ENCODE results near the gene CDON. TPM values are rescaled to one million over a fixed set of nuclear protein-coding genes. Genes with fewer than 3 reads are reported as not detected.
"Not testable (repeated sequence)": the region's sequence is repeated elsewhere in the genome, so short reads cannot be mapped to it uniquely, and the experiment has no call there.

The CDON gene
- total RNA-seq, 2 donors from 2014 or later = 2.8 to 6.9 TPM

GRCh38 chr11:126029805-126030204, 32.9 kb downstream of the CDON start:
- Mint-ChIP-seq H3K9me3 (no peaks in the 10 kb centered on the region), H3K27ac (no peak overlapping the region), H3K36me3 (no peaks in the 10 kb centered on the region)
- DNase-seq (ENCODE audit: low spot score in 2 of 2) (no peak), ATAC-seq (no peak)

GRCh38 chr11:126029237-126029636, 33.4 kb downstream of the CDON start:
- H3K27ac Mint-ChIP-seq = no peak overlapping the region
- no peaks in the 10 kb centered on the region for H3K36me3 Mint-ChIP-seq

GRCh38 chr11:126028534-126028933, 34.1 kb downstream of the CDON start:
- H3K36me3 Mint-ChIP-seq; ATAC-seq; H3K27ac Mint-ChIP-seq; H3K9me3 Mint-ChIP-seq; DNase-seq (ENCODE audit: low spot score in 2 of 2): not testable (repeated sequence)

More at GRCh38 chr11:126029237-126029636, 33.4 kb downstream of the CDON start:
- no peaks in the 10 kb centered on the region for H3K9me3 Mint-ChIP-seq
- DNase-seq (ENCODE audit: low spot score in 2 of 2) = no peak
- ATAC-seq = no peak

- ATAC-seq = no peak
- Mint-ChIP-seq H3K36me3 (no peaks in the 10 kb centered on the region), H3K27ac (no peak overlapping the region), H3K9me3 (no peaks in the 10 kb centered on the region)
- DNase-seq (ENCODE audit: low spot score in 2 of 2) = no peak
Measured at GRCh38 chr11:126026579-126026978, 36.1 kb downstream of the CDON start.

GRCh38 chr11:126025822-126026221, 36.8 kb downstream of the CDON start:
- no peaks in the 10 kb centered on the region for H3K36me3 Mint-ChIP-seq
- ATAC-seq = no peak
- DNase-seq (ENCODE audit: low spot score in 2 of 2) = no peak
- H3K27ac Mint-ChIP-seq = no peak overlapping the region
- no peaks in the 10 kb centered on the region for H3K9me3 Mint-ChIP-seq

GRCh38 chr11:126024123-126024522, 38.5 kb downstream of the CDON start:
- no peak for ATAC-seq
- DNase-seq (ENCODE audit: low spot score in 2 of 2) = no peak
- no peak overlapping the region for H3K27ac Mint-ChIP-seq
- no peaks in the 10 kb centered on the region for H3K36me3 Mint-ChIP-seq
- no peaks in the 10 kb centered on the region for H3K9me3 Mint-ChIP-seq

GRCh38 chr11:126012852-126013251, 49.8 kb downstream of the CDON start:
- no peak overlapping the region for H3K27ac Mint-ChIP-seq
- H3K9me3 Mint-ChIP-seq = no peaks in the 10 kb centered on the region
- H3K36me3 Mint-ChIP-seq = no peaks in the 10 kb centered on the region
- ATAC-seq (no peak), DNase-seq (ENCODE audit: low spot score in 2 of 2) (no peak)

GRCh38 chr11:126011754-126012153, 50.9 kb downstream of the CDON start:
- H3K27ac Mint-ChIP-seq = no peak overlapping the region
- DNase-seq (ENCODE audit: low spot score in 2 of 2) (no peak), ATAC-seq (no peak)
- no peaks in the 10 kb centered on the region for H3K36me3 Mint-ChIP-seq
- H3K9me3 Mint-ChIP-seq = no peaks in the 10 kb centered on the region

- Mint-ChIP-seq H3K9me3 (no peaks in the 10 kb centered on the region), H3K36me3 (no peaks in the 10 kb centered on the region), H3K27ac (no peak overlapping the region)
- no peak for DNase-seq (ENCODE audit: low spot score in 2 of 2)
- ATAC-seq = no peak
Measured at GRCh38 chr11:126011265-126011664, 51.4 kb downstream of the CDON start.

GRCh38 chr11:126008956-126009355, 53.7 kb downstream of the CDON start:
- ATAC-seq (no peak), DNase-seq (ENCODE audit: low spot score in 2 of 2) (no peak)
- no peak overlapping the region for H3K27ac Mint-ChIP-seq
- no peaks in the 10 kb centered on the region for H3K9me3 Mint-ChIP-seq
- H3K36me3 Mint-ChIP-seq = no peaks in the 10 kb centered on the region

GRCh38 chr11:126007238-126007637, 55.4 kb downstream of the CDON start:
- Mint-ChIP-seq H3K27ac (no peak overlapping the region), H3K36me3 (peaks cover 0 to 8% of the 10 kb centered on the region in 2 donors), H3K9me3 (no peaks in the 10 kb centered on the region)
- DNase-seq (ENCODE audit: low spot score in 2 of 2) = no peak
- ATAC-seq = no peak

- DNase-seq (ENCODE audit: low spot score in 2 of 2) = no peak
- H3K36me3 Mint-ChIP-seq = peaks cover 0 to 8% of the 10 kb centered on the region in 2 donors
- no peak for ATAC-seq
- no peaks in the 10 kb centered on the region for H3K9me3 Mint-ChIP-seq
- H3K27ac Mint-ChIP-seq = no peak overlapping the region
Measured at GRCh38 chr11:126006068-126006467, 56.6 kb downstream of the CDON start.

- DNase-seq (ENCODE audit: low spot score in 2 of 2) (no peak), ATAC-seq (peak in 1 of 2 donors; percentile 75)
- Mint-ChIP-seq H3K27ac (no peak overlapping the region), H3K9me3 (no peaks in the 10 kb centered on the region), H3K36me3 (peaks cover 0 to 8% of the 10 kb centered on the region in 2 donors)
Measured at GRCh38 chr11:126002181-126002580, 60.5 kb downstream of the CDON start.

- H3K36me3 Mint-ChIP-seq = peaks cover 0 to 8% of the 10 kb centered on the region in 2 donors
- no peak overlapping the region for H3K27ac Mint-ChIP-seq
- ATAC-seq = no peak
- DNase-seq (ENCODE audit: low spot score in 2 of 2) = no peak
- no peaks in the 10 kb centered on the region for H3K9me3 Mint-ChIP-seq
Measured at GRCh38 chr11:125999234-125999880, 63.3 kb downstream of the CDON start.

GRCh38 chr11:125998267-125998666, 64.4 kb downstream of the CDON start:
- no peak overlapping the region for H3K27ac Mint-ChIP-seq
- peaks cover 0 to 8% of the 10 kb centered on the region in 2 donors for H3K36me3 Mint-ChIP-seq
- no peaks in the 10 kb centered on the region for H3K9me3 Mint-ChIP-seq
- no peak for DNase-seq (ENCODE audit: low spot score in 2 of 2)
- ATAC-seq = no peak

- DNase-seq (ENCODE audit: low spot score in 2 of 2) (peak in 1 of 2 donors; percentile 56), ATAC-seq (peak; percentile 53 to 98)
- H3K27ac Mint-ChIP-seq = no peak overlapping the region
- H3K36me3 Mint-ChIP-seq = no peaks in the 10 kb centered on the region
- no peaks in the 10 kb centered on the region for H3K9me3 Mint-ChIP-seq
Measured at GRCh38 chr11:125995313-125995712, 67.4 kb downstream of the CDON start.

- Mint-ChIP-seq H3K9me3 (no peaks in the 10 kb centered on the region), H3K27ac (no peak overlapping the region), H3K36me3 (no peaks in the 10 kb centered on the region)
- ATAC-seq (no peak), DNase-seq (ENCODE audit: low spot score in 2 of 2) (no peak)
Measured at GRCh38 chr11:125994509-125994908, 68.2 kb downstream of the CDON start.

GRCh38 chr11:125992893-125993292, 69.8 kb downstream of the CDON start:
- no peaks in the 10 kb centered on the region for H3K9me3 Mint-ChIP-seq
- DNase-seq (ENCODE audit: low spot score in 2 of 2) = no peak
- no peaks in the 10 kb centered on the region for H3K36me3 Mint-ChIP-seq
- H3K27ac Mint-ChIP-seq = no peak overlapping the region
- no peak for ATAC-seq

Data from activated naive CD4-positive, alpha-beta T cell treated with anti-CD3 and anti-CD28 coated beads, Interleukin-2, amount 50 U/mL, for 72 hours (primary cell).